Umbilical cord (tissue), 2 donors: Measurements from ENCODE around the gene GOLGB1. TPM values are rescaled to one million over a fixed set of nuclear protein-coding genes. Genes with fewer than 3 reads are reported as not detected.
"Not testable (repeated sequence)": the region's sequence is repeated elsewhere in the genome, so short reads cannot be mapped to it uniquely, and the experiment has no call there.

Experiments
- DNase-seq: peaks from one replicate; pipeline ENCODE4 v3.0.0-alpha.2; 2015; ENCODE audit warnings: low spot score
- total RNA-seq: library from RNA; depleted of rRNA; stranded (reverse); fragments of >200 nt; gene quantifications from one replicate; pipeline ENCODE4 v1.2.3, GENCODE V29; 2014; ENCODE audit warnings: low replicate concordance; ENCODE audit not compliant: insufficient read depth

The GOLGB1 gene
- total RNA-seq, 1 donor from 2014 or later, result 57.8 TPM

DNA sequence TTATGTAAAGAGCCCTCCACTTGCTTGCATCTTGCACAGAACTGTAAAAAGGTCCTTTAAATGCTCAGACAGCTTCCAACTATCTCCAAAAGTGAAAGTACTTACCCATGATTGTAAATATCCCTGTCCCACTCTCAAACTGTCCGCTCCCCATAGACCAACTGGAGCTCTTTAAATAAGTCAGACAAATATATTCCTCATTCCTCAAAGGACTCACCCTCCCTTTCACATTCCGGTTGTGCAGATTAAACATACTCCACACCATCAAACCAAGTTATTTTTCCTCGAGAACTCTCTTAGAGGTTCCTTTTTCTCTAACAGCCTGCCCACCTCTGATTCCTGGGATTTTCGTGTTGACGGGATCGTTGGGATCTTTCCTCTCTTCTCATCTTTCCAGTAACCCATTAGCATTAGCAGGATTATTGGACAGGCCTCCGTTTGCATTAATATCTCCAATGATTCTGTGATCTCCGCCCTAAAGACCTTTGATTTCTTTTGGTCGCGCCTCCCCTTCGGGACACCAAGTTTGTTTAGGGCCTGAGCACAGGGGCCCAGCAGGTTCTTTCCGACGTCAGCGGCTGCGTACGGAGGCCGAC, 763 bp downstream of the GOLGB1 start:
- peak; percentile 24 for DNase-seq

- no peak for DNase-seq
Measured at GRCh38 chr3:121747976-121748375, 1.6 kb downstream of the GOLGB1 start.

DNA sequence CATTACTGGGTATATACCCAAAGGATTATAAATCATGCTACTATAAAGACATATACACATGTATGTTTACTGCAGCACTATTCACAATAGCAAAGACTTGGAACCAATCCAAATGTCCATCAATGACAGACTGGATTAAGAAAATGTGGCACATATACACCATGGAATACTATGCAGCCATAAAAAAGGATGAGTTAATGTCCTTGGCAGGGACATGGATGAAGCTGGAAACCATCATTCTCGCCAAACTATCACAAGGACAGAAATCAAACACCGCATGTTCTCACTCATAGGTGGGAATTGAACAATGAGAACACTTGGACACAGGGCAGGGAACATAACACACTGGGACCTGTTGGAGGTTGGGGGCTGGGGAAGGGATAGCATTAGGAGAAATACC, 6.4 kb downstream of the GOLGB1 start:
- DNase-seq, result not testable (repeated sequence)

DNA sequence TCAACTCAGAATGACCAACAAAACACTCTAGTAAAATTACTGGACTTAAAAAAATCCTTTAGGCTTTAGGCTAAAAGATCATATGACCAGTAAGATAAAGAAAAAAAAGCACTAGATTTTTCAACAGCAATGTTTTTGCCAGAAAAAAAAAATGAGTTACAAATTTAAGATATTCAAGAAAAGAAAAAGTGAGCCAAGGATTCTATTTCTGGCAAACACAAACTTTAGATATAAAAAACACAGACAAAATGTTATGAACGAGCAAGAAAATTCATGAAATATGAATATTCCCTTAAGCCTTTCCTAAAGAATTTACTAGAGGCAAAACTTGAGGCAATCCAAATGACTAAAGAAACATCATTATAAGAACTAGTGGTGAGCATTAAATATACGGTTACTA, 8.6 kb downstream of the GOLGB1 start:
- DNase-seq, result no peak

- DNase-seq, result no peak
Measured at GRCh38 chr3:121739902-121740301, 9.6 kb downstream of the GOLGB1 start.

DNA sequence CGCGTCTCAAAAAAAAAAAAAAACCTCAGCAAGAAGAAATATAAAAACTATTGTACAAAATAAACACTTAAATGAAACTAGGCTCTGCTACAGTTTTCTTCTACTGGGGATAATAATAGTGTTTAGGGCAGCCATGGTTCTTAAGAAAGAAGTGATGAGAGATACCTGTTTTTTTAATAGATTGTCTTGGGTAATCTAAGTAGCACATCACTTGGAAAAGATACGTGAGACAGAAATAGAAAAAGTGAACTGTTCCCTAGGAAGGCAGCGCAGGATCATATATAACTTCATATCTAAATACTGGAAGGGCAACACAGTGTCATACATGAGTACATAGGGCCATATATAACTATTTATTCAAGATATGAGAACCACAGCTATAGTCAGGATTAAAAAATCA, 11.9 kb downstream of the GOLGB1 start:
- no peak for DNase-seq

- DNase-seq, result no peak
Measured at GRCh38 chr3:121736112-121736511, 13.4 kb downstream of the GOLGB1 start.

DNA sequence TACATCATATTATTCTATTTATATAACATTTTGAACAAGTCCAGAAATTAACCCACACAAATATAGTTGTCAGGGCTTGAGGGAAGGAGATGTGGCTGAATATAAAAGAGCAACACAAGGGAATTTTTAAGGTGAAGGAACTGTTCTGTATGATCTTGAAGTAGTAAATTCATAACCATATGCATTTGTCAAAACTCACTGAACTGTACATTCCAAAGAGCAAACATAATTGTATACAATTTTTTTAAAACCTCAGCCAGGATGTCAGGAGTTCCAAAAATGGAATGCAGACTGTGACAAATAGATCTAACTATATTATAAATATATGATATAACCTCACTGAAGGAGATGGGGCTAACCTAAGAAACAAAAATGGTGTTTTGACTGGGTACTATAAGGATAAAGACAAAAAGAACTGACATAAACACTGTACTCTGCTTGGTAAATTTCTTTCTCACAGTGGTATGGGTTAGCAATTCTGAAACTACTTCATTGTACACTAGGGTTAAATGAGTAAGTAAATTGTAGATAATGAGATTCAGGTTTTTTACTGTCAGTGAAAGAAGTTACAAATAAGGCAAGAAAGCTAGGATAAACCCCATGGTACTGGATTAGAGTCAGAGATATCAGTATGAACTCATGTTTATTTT, 14.4 kb downstream of the GOLGB1 start:
- no peak for DNase-seq

DNA sequence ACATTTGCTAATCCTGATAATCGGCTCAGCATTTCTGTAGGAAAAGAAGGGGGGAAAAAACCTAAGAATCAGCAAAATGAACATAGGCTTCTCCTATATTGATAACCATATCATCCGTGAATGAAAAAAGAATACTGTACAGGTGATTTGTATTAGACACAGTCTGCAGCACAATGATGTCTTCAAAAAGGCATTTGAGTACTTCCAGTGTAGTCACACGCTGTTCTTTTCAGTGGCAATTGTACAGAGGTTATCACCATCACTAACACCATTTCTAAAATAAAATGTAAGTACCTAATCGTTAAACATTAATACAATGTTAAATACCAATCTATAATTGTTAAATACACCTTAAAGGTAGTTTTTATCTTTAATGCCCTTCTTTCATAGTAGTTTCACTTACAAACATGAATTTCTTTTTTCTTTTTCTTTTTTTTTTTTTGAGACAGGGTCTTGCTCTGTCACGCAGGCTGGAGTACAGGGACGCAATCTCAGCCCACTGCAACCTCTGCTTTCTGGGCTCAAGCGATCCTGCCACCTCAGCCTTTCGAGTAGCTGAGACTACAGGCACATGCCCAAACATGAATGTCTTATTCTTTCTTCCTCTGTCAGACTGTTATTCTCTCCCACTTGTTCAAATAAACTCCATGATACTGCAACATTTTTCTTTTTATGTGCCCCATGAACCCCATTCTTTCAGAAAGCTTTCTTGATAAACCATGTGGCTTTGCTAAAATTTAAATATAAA, 18.4 kb downstream of the GOLGB1 start:
- no peak for DNase-seq

DNA sequence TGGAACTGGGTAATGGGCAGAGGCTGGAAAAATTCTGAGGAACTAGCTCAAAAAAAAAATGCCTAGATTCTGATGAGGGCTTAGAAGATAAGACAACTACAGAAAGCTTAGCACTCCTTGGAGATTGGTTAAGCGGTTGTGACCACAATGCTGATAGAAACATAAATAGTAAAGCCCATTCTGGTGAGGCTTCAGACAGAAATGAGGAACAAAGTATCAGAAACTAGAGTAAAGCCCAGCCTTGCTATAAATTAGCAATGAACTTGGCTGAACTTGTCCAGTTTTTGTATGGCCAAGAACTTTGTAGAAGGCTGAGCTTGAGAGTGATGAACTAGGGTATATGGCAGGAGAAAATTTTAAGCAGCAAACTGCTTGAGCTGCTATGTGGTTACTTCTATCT, 25.4 kb downstream of the GOLGB1 start:
- DNase-seq, result no peak

- DNase-seq, result no peak
Measured at GRCh38 chr3:121723485-121723884, 26.1 kb downstream of the GOLGB1 start.

GRCh38 chr3:121722411-121722810, 27.1 kb downstream of the GOLGB1 start:
- DNase-seq, result no peak

- no peak for DNase-seq
Measured at GRCh38 chr3:121720163-121720562, 29.4 kb downstream of the GOLGB1 start.

DNA sequence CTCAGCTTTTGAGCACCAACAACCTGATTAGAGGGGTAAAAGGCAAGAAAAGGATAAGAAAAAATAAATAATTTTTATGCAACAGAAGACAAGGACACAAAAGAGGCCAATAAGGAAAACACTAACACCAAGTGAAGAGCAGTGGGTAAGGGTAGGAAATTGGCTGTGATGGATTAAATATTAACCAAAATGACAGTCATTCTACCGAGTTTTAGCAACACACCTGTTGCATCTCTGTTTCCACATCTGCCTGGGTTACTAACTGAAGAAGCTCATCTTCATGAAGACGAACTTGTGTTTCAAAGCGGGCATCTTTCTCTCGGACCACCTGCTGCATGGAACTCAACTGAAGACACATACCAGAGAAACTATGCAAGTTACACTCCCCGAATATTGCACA, 30.1 kb downstream of the GOLGB1 start:
- no peak for DNase-seq

DNA sequence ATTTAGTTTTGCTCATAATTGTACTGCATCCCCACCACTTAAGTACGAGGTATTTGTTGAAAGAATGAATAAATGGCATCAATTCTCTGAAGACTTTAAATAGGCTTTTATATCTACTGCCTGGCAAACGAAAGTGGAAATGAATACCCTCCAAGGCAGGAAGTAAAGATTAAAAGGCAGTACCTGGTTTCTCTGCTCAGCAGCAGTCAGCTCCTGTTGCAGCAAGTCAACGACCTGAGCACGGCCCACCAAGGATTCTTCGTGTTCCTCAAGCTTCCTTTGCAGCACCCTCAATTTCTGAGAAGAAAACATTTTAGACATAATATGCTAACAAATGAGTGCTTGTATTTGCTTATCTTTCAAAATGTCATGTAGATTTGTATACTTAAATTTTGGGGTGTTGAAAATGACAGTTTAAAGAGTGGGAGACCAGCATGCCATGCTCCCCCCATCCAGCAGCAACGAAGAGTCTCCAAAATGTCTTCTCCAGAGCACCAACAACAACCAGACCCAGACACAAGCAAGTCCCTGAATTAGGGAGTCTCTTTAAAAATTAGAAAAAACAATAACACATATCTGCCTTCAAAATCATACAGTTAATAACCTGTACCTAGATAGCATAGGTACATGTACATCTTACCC, 31.2 kb downstream of the GOLGB1 start:
- no peak for DNase-seq

DNA sequence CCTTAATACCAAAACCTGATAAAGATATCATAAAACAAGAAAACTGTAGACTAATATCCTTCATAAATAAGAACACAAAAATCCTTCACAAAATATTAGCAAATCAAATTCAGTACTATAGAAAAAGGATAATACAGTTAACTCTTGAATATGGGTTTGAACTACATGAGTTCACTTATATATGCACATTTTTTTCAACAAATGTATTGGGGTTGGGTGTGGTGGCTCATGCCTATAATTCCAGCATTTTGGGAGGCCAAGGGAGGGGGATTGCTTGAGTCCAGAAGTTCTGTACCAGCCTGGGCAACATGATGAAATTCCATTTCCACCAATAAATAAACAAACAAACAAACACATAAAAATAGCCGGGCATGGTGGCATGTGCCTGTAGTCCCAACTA, 39.2 kb downstream of the GOLGB1 start:
- DNase-seq, result no peak

- DNase-seq, result no peak
Measured at GRCh38 chr3:121707531-121708273, 41.8 kb downstream of the GOLGB1 start.

DNA sequence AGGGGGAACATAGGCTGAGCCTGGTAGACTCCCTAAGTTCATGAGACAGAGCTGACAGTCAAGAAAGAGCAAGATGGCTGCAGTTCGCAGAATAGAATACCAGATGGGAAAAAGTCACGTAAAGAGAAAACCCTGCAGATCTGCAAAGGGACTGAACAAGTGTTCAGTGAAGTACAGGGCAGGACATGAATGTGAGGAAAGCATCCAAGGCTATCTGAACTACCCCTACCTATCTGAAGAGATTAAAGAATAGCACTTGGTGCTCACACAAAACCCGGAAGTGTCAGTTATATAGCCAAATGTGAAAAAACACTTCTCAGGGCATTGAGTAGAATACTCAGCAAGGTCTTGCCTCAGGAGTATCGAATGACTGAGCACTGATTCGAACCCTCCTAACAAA, 44.0 kb downstream of the GOLGB1 start:
- DNase-seq, result no peak

DNA sequence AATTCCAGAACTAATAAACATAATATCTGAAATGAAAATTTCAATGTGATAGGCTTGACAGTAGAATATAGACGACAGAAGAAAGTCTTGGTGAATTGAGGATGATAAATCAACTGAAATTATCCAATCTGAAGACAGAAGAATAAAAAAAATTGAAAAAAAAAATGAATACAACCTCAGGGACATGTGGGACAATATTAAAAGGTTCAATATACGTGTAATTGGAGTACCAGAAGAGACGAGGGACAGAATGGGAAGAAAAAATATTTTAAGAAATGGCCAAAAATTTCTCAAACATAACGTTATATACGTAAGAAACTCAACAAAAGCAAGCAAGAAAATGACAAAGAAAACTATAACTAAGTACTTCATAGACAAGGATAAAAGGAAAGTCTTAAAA, 45.6 kb downstream of the GOLGB1 start:
- no peak for DNase-seq

- peak; percentile 73 for DNase-seq
Measured at GRCh38 chr3:121698901-121699300, 50.6 kb downstream of the GOLGB1 start.

DNA sequence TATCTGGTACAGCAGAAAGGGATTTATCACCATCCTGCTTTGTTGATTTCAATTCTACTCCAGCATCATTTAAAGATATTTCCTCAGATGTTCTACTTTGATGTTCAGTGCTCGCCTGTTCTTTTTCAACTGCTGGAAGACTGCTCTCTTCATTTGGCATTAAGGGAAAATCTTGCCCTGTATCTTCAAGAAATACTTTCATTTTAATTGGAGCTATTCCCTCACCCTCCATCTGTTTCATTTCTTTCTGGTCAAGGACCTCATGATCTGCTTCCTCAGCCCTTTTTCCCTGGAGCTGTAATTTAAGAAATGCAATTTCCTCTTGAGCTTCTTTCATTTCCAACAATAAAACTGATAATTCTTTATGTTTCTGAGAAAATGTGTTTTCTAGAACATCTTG, 51.1 kb downstream of the GOLGB1 start:
- peak; percentile 78 for DNase-seq

DNA sequence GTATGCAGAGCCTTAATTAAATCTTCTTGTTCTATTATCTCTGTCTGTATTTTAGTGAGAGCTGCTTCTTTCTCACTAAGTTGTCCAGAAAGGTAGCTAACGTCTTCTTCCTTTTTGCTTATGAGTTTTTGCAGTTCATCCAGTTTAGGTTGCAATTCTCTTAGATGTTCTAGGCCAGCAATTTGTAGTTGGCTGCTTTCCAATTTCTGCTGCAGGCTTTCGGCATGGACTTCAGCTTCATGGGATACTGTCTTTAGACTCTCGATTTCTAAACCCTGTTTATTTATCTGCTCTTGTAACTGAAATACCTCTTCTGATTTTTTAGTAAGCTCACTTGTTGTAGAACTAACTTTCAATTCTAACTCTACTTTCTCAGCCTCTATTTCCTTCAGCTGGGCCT, 53.4 kb downstream of the GOLGB1 start:
- peak; percentile 12 for DNase-seq
